HEK293T (cell line): ENCODE data around the gene MAS1L.
"Not testable (repeated sequence)": the region's sequence is repeated elsewhere in the genome, so short reads cannot be mapped to it uniquely, and the experiment has no call there.

Source experiments
- CTCF ChIA-PET: fragments of 350-600 bp; formaldehyde crosslinking; extraction: SDS; loops from one replicate; lab custom pipeline; 2021; ENCODE audit warnings: antibody characterized with exemption, inconsistent platforms; lab: Yijun Ruan, JAX
- POLR2A ChIA-PET: fragments of 350-600 bp; formaldehyde crosslinking; extraction: SDS; loops from one replicate; lab custom pipeline; 2020; ENCODE audit warnings: antibody characterized with exemption, inconsistent platforms; lab: Yijun Ruan, JAX
- DNase-seq: peaks from one replicate; pipeline ENCODE4 v3.0.0; 2012; ENCODE audit warnings: mixed read lengths; ENCODE audit errors: extremely low spot score
- ARNT ChIP-seq: fragments of 450-650 bp; IDR thresholded peaks from 2 replicates; pipeline ENCODE4 v1.6.1; 2017; ENCODE audit warnings: mild to moderate bottlenecking
- BHLHE40 ChIP-seq: fragments of 450-650 bp; IDR thresholded peaks from 2 replicates; pipeline ENCODE4 v1.6.1; 2016; ENCODE audit warnings: mild to moderate bottlenecking, moderate library complexity, borderline replicate concordance
- CTBP1 ChIP-seq: fragments of 450-650 bp; IDR thresholded peaks from 2 replicates; pipeline ENCODE4 v1.6.1; 2016; ENCODE audit warnings: borderline replicate concordance
- ELF4 ChIP-seq: fragments of 450-650 bp; IDR thresholded peaks from 2 replicates; pipeline ENCODE4 v1.6.1; 2017; ENCODE audit warnings: antibody characterized with exemption
- FOXA1 ChIP-seq: fragments of 450-650 bp; IDR thresholded peaks from 2 replicates; pipeline ENCODE4 v1.6.1; 2016; ENCODE audit warnings: mild to moderate bottlenecking
- FOXK2 ChIP-seq: fragments of 450-650 bp; IDR thresholded peaks from 2 replicates; pipeline ENCODE4 v1.6.1; 2016; ENCODE audit warnings: mild to moderate bottlenecking
- FOXM1 ChIP-seq: fragments of 450-650 bp; IDR thresholded peaks from 2 replicates; pipeline ENCODE4 v1.6.1; 2017; ENCODE audit warnings: mild to moderate bottlenecking, borderline replicate concordance
- HDGF ChIP-seq: fragments of 450-650 bp; IDR thresholded peaks from 2 replicates; pipeline ENCODE4 v1.6.1; 2017; ENCODE audit warnings: antibody characterized with exemption, borderline replicate concordance
- L3MBTL2 ChIP-seq: fragments of 450-650 bp; conservative IDR thresholded peaks from 2 replicates; pipeline ENCODE4 v1.6.1; 2016; ENCODE audit warnings: mild to moderate bottlenecking
- LEF1 ChIP-seq: fragments of 450-650 bp; IDR thresholded peaks from 2 replicates; pipeline ENCODE4 v1.6.1; 2017; ENCODE audit warnings: mild to moderate bottlenecking, borderline replicate concordance
- NFRKB ChIP-seq: fragments of 450-650 bp; IDR thresholded peaks from 2 replicates; pipeline ENCODE4 v1.6.1; 2016; ENCODE audit warnings: mild to moderate bottlenecking, moderate library complexity
- PKNOX1 ChIP-seq: fragments of 450-650 bp; IDR thresholded peaks from 2 replicates; pipeline ENCODE4 v1.6.1; 2016
- SP1 ChIP-seq: fragments of 450-650 bp; IDR thresholded peaks from 2 replicates; pipeline ENCODE4 v1.6.1; 2017
- SUZ12 ChIP-seq: fragments of 450-650 bp; IDR thresholded peaks from 2 replicates; pipeline ENCODE4 v1.6.1; 2016; ENCODE audit warnings: mild to moderate bottlenecking
- TARDBP ChIP-seq: fragments of 450-650 bp; IDR thresholded peaks from 2 replicates; pipeline ENCODE4 v1.6.1; 2016
- ZNF384 ChIP-seq: fragments of 450-650 bp; IDR thresholded peaks from 2 replicates; pipeline ENCODE4 v1.6.1; 2016

The MAS1L gene

DNA sequence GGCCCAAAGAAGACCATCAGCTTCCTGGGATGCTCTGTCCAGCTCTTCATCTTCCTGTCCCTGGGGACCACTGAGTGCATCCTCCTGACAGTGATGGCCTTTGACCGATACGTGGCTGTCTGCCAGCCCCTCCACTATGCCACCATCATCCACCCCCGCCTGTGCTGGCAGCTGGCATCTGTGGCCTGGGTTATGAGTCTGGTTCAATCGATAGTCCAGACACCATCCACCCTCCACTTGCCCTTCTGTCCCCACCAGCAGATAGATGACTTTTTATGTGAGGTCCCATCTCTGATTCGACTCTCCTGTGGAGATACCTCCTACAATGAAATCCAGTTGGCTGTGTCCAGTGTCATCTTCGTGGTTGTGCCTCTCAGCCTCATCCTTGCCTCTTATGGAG lies 25.7 kb downstream of the MAS1L start:
- TF ChIP-seq TARDBP: no peak
- TF ChIP-seq FOXM1: no peak
- no peak for TF ChIP-seq SUZ12
- no peak for TF ChIP-seq CTBP1
- CTCF ChIA-PET: no interaction called here
- POLR2A ChIA-PET: no interaction called here
- no peak for DNase-seq

DNA sequence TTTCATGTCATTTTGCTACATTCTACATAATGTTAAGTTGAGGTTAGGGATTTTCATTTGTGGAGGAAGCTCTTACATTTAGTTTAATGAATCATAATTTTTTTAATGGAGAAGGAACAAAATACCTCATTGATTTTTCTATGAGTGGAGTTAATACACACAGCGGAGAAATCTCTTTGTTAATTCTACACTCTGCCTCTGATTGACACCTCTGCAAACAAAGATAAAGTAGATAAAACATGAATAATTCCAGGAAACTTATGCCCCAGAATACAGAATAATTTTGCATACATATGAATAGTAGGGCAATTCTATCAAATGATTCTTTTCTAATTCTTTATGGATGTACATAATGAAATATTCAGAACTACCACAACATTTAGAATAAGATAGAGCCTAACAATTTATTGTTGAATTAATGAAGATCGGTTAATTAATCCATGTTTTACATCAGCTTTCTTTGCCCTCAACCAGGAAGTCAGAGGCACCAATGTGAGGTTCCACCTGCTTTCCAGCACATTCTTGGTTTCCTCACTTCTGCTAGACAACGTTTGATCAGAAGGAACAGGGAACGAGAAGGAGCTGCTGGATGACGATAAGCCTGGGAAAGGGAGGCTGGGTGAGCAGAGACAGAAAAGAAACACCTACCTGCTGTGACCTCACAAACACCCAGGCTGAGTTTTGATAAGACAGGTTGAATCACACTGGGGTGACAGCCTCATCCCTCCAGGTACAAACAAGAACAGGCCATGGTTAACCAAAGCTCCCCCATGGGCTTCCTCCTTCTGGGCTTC lies 26.5 kb downstream of the MAS1L start:
- ChIA-PET POLR2A (no interaction called here), CTCF (no interaction called here)
- DNase-seq: no peak
- TF ChIP-seq ELF4 (no peak), FOXK2 (no peak), ARNT (no peak), FOXA1 (no peak), SP1 (no peak), FOXM1 (no peak), LEF1 (no peak), CTBP1 (no peak), HDGF (no peak), TARDBP (no peak), ZNF384 (no peak), L3MBTL2 (no peak), PKNOX1 (no peak), NFRKB (no peak), SUZ12 (no peak), BHLHE40 (no peak)

DNA sequence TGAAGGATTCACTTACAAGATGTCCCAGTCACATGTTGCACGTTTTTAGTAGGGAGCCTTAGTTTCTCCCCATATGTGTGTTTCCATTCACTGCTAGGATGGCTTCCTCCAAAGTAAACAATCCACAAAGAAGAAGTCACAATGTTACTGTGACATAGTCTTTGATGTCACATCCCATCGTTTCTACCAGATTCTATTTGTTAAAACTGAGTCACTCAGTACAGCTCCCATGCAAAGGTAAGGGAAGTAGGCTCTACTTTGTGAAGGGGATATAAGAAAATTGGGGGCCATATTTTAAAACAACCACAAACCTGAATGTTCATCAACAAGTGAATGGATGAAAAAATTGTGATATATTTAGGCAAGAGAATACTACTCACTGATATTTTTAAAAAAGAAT lies 30.8 kb downstream of the MAS1L start, which contains the start of the genes OR11A1 and OR2H1:
Gene OR11A1, minus strand, starts transcription at position 101 of the 400 bp plus-strand sequence. CDS start 29,430 bp downstream, outside the sequence.
Gene OR2H1, plus strand, starts transcription at position 185 of the 400 bp plus-strand sequence. CDS start 4,615 bp downstream, outside the sequence.
- POLR2A ChIA-PET: no interaction called here
- no peak for TF ChIP-seq BHLHE40
- TF ChIP-seq PKNOX1: no peak
- TF ChIP-seq CTBP1: no peak
- no peak for TF ChIP-seq SUZ12
- no peak for DNase-seq
- CTCF ChIA-PET: no interaction called here

- ChIA-PET POLR2A (no interaction called here), CTCF (no interaction called here)
Observed at GRCh38 chr6:29451471-29452193, 36.1 kb downstream of the MAS1L start.

GRCh38 chr6:29447670-29448069 lies 40.1 kb downstream of the MAS1L start:
- ChIA-PET POLR2A (no interaction called here), CTCF (no interaction called here)
- DNase-seq: no peak

More at GRCh38 chr6:29451471-29452193, 36.1 kb downstream of the MAS1L start:
- no peak for TF ChIP-seq SP1
- TF ChIP-seq ELF4: no peak
- no peak for TF ChIP-seq TARDBP
- TF ChIP-seq NFRKB: no peak
- no peak for TF ChIP-seq L3MBTL2
- no peak for TF ChIP-seq PKNOX1
- no peak for TF ChIP-seq CTBP1
- no peak for TF ChIP-seq BHLHE40
- no peak for TF ChIP-seq ARNT
- no peak for TF ChIP-seq FOXM1
- no peak for TF ChIP-seq LEF1
- TF ChIP-seq HDGF: no peak
- no peak for TF ChIP-seq ZNF384
- TF ChIP-seq FOXK2: no peak
- no peak for TF ChIP-seq SUZ12
- no peak for TF ChIP-seq FOXA1
- no peak for DNase-seq

DNA sequence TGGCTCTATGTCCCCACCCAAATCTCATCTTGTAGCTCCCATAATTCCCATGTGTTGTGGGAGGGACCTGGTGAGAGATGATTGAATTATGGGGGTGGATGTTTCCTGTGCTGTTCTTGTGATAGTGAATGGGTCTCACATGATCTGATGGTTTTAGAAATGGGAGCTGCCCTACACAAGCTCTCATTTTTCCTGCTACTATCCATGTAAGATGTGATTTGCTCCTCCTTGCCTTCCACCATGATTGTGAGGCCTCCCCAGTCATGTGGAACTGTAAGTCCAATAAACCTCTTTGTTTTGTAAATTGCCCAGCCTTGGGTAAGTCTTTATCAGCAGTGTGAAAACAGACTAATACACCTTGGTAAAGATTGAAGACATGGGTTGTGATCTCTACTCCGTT lies 43.7 kb downstream of the MAS1L start:
- CTCF ChIA-PET, POLR2A ChIA-PET, DNase-seq: not testable (repeated sequence)

More at GRCh38 chr6:29447670-29448069, 40.1 kb downstream of the MAS1L start:
- TF ChIP-seq ARNT (no peak), LEF1 (no peak), FOXA1 (no peak), FOXK2 (no peak), TARDBP (no peak), CTBP1 (no peak), ELF4 (no peak), SUZ12 (no peak), HDGF (no peak), ZNF384 (no peak), BHLHE40 (no peak), SP1 (no peak), FOXM1 (no peak), NFRKB (no peak), L3MBTL2 (no peak), PKNOX1 (no peak)
